Psoas muscle (tissue), 8 donors: ENCODE measurements around the gene CCSER2. TPM values are rescaled to one million over a fixed set of nuclear protein-coding genes. Genes with fewer than 3 reads are reported as not detected.

Experiments used
- ATAC-seq, 4 donors: fragments of 200-7000 bp; cut with Tn5 transposase; one replicate each; pipeline ENCODE4 v1.9.1; 2020; ENCODE audit warnings: moderate library complexity in 3 of 4, mild to moderate bottlenecking in 2 of 4
- DNase-seq, 2 donors: peaks; one replicate each; pipeline ENCODE4 v3.0.0-alpha.2; 2020
- H3K27ac ChIP-seq: fragments of 200-600 bp; one replicate; pipeline ENCODE4 v1.8.0; 2022
- H3K27me3 ChIP-seq, 3 donors: fragments of 200-600 bp in 1 of 3; one replicate each; pipeline versions ENCODE4 v1.6.1 to v1.8.0; 2013 to 2022; ENCODE audit warnings: low read length in 2 of 3, mild to moderate bottlenecking in 2 of 3, moderate library complexity in 1 of 3; ENCODE audit not compliant: insufficient read depth in 3 of 3
- H3K36me3 ChIP-seq, 2 donors: fragments of 200-600 bp in 1 of 2; one replicate each; pipeline versions ENCODE4 v1.6.1 to v1.8.0; 2013 to 2022; ENCODE audit warnings: low read depth in 1 of 2, mild to moderate bottlenecking in 1 of 2, moderate library complexity in 1 of 2; ENCODE audit not compliant: insufficient read depth in 1 of 2
- H3K4me1 ChIP-seq: fragments of 200-600 bp; one replicate; pipeline ENCODE4 v1.8.0; 2022
- H3K4me3 ChIP-seq: fragments of 200-600 bp; one replicate; pipeline ENCODE4 v1.8.0; 2022; ENCODE audit warnings: mild to moderate bottlenecking
- H3K9me3 ChIP-seq: fragments of 200-600 bp; one replicate; pipeline ENCODE4 v1.8.0; 2022
- CTCF ChIP-seq: fragments of 200-600 bp; IDR thresholded peaks from one replicate; pipeline ENCODE4 v1.8.0; 2022; ENCODE audit warnings: antibody characterized with exemption
- WGBS, 3 donors: extraction: QIAGEN DNeasy Blood & Tissue Kit; methylation state at CpG; one replicate each; pipeline versions ENCODE4 v1.1.6 to v1.1.7; 2013; 5-methylcytosine and 5-hydroxymethylcytosine counted together
- intact Hi-C, 2 donors: fragments of 100-400 bp; cut with DNase I; formaldehyde crosslinking; loops; one replicate each; pipeline versions ENCODE4 v1.11.0 to v1.14.2; 2022
- polyA plus RNA-seq, 3 donors: library from polyadenylated mRNA; stranded (reverse); fragments of 200-250 nt; gene quantifications; one replicate each; pipeline ENCODE4 v1.2.3, GENCODE V29; 2013
- total RNA-seq, 4 donors: library from RNA; stranded (reverse); fragmentation: NEBNext Ultra II Directional in 2 of 4; extraction: Animal tissue kit (Norgen Biotek cat#: 25700) in 2 of 4; gene quantifications; one replicate each; pipeline versions ENCODE4 v1.2.1 to v1.2.4, GENCODE V29; 2021 to 2023
- donor health status: healthy with polysubstance abuse.
- donor health status: DM: no; HTN: no; CAD: no; lungs with moderate emphysema.
- donor health status: Bipolar disorder and iron deficiency.
- donor health status: healthy.
- donor health status: DM: yes; HTN: yes; CAD: no.
- donor health status: DM: no; HTN: no; CAD: no.
- donor health status: DM: no; HTN: no; CAD: no.
- donor health status: DM: yes; HTN: yes; CAD: no.

Gene CCSER2
- total and polyA plus RNA-seq, 7 donors, result 12.5 to 122 (median 65.7) TPM

- no peak overlapping the region for H3K27ac ChIP-seq
- no peaks in the 10 kb centered on the region for H3K9me3 ChIP-seq
- H3K4me3 ChIP-seq, result no peak overlapping the region
- 75 to 86% (median 83%) methylated on average over 6 of the region's 6 CpGs for WGBS, 3 donors
- ATAC-seq, result no peak
- no peaks in the 10 kb centered on the region for H3K4me1 ChIP-seq
- peaks cover 5 to 14% of the 10 kb centered on the region in 2 donors for H3K36me3 ChIP-seq
- intact Hi-C loops, result no loop called here
- no peak for TF ChIP-seq CTCF
- DNase-seq, result no peak
- no peaks in the 10 kb centered on the region for H3K27me3 ChIP-seq
These were observed 38.9 kb downstream of the CCSER2 start for GRCh38 chr10:84367256-84367655.

GRCh38 chr10:84368828-84369227 lies 40.4 kb downstream of the CCSER2 start:
- H3K9me3 ChIP-seq, result no peaks in the 10 kb centered on the region
- H3K4me1 ChIP-seq, result no peaks in the 10 kb centered on the region
- H3K27me3 ChIP-seq, result no peaks in the 10 kb centered on the region
- H3K36me3 ChIP-seq, result peaks cover 7 to 28% of the 10 kb centered on the region in 2 donors
- DNase-seq, result no peak
- 86 to 97% (median 94%) methylated on average over 1 of the region's 1 CpG for WGBS, 3 donors
- intact Hi-C loops, result no loop called here
- H3K4me3 ChIP-seq, result no peak overlapping the region
- no peak for ATAC-seq
- H3K27ac ChIP-seq, result no peak overlapping the region
- TF ChIP-seq CTCF, result no peak

GRCh38 chr10:84370283-84370682 lies 41.9 kb downstream of the CCSER2 start:
- Histone ChIP-seq H3K27ac (no peak overlapping the region), H3K4me1 (no peaks in the 10 kb centered on the region), H3K9me3 (no peaks in the 10 kb centered on the region), H3K4me3 (no peak overlapping the region), H3K36me3 (peaks cover 7 to 38% of the 10 kb centered on the region in 2 donors), H3K27me3 (no peaks in the 10 kb centered on the region)
- DNase-seq (no peak), ATAC-seq (no peak)
- WGBS, 3 donors, result 88 to 96% (median 92%) methylated on average over 1 of the region's 1 CpG
- intact Hi-C loops, result loop anchor here in 1 of 2 donors (10.0 kb wide), 1 partner anchor 105 kb away; no protein-coding TSS in a partner anchor
- no peak for TF ChIP-seq CTCF

GRCh38 chr10:84371944-84372343 lies 43.6 kb downstream of the CCSER2 start:
- H3K36me3 ChIP-seq, result peaks cover 7 to 38% of the 10 kb centered on the region in 2 donors
- no peak for TF ChIP-seq CTCF
- DNase-seq (no peak), ATAC-seq (no peak)
- H3K27ac ChIP-seq, result no peak overlapping the region
- no peaks in the 10 kb centered on the region for H3K4me1 ChIP-seq
- no peaks in the 10 kb centered on the region for H3K27me3 ChIP-seq
- H3K9me3 ChIP-seq, result no peaks in the 10 kb centered on the region
- WGBS, 3 donors, result 86 to 95% (median 90%) methylated on average over 2 of the region's 2 CpGs
- H3K4me3 ChIP-seq, result no peak overlapping the region
- intact Hi-C loops, result loop anchor here in 1 of 2 donors (10.0 kb wide), 1 partner anchor 107 kb away; no protein-coding TSS in a partner anchor

- TF ChIP-seq CTCF, result no peak
- no peak overlapping the region for H3K27ac ChIP-seq
- no peaks in the 10 kb centered on the region for H3K27me3 ChIP-seq
- H3K4me3 ChIP-seq, result no peak overlapping the region
- peaks cover 7 to 38% of the 10 kb centered on the region in 2 donors for H3K36me3 ChIP-seq
- H3K9me3 ChIP-seq, result no peaks in the 10 kb centered on the region
- WGBS, 3 donors, result 95 to 96% (median 96%) methylated on average over 2 of the region's 2 CpGs
- H3K4me1 ChIP-seq, result no peaks in the 10 kb centered on the region
- intact Hi-C loops, result loop anchor here in 1 of 2 donors (10.0 kb wide), 1 partner anchor 108 kb away; no protein-coding TSS in a partner anchor
- DNase-seq (no peak), ATAC-seq (no peak)
These were observed 44.6 kb downstream of the CCSER2 start for GRCh38 chr10:84373000-84373399.
